NOMO-1 (cell line): ENCODE results near the gene SUSD4.
A peak's percentile ranks its signal among the peaks of the same experiment; 100 is the strongest.
"Not testable (repeated sequence)": the region's sequence is repeated elsewhere in the genome, so short reads cannot be mapped to it uniquely, and the experiment has no call there.

ENCODE experiments used
- DNase-seq, 2 experiments: peaks; one replicate each; lab custom pipeline; 2025; ENCODE audit not compliant: unreplicated experiment in 2 of 2; lab: John Stamatoyannopoulos, UW

Gene SUSD4, protein sequence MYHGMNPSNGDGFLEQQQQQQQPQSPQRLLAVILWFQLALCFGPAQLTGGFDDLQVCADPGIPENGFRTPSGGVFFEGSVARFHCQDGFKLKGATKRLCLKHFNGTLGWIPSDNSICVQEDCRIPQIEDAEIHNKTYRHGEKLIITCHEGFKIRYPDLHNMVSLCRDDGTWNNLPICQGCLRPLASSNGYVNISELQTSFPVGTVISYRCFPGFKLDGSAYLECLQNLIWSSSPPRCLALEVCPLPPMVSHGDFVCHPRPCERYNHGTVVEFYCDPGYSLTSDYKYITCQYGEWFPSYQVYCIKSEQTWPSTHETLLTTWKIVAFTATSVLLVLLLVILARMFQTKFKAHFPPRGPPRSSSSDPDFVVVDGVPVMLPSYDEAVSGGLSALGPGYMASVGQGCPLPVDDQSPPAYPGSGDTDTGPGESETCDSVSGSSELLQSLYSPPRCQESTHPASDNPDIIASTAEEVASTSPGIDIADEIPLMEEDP

DNA sequence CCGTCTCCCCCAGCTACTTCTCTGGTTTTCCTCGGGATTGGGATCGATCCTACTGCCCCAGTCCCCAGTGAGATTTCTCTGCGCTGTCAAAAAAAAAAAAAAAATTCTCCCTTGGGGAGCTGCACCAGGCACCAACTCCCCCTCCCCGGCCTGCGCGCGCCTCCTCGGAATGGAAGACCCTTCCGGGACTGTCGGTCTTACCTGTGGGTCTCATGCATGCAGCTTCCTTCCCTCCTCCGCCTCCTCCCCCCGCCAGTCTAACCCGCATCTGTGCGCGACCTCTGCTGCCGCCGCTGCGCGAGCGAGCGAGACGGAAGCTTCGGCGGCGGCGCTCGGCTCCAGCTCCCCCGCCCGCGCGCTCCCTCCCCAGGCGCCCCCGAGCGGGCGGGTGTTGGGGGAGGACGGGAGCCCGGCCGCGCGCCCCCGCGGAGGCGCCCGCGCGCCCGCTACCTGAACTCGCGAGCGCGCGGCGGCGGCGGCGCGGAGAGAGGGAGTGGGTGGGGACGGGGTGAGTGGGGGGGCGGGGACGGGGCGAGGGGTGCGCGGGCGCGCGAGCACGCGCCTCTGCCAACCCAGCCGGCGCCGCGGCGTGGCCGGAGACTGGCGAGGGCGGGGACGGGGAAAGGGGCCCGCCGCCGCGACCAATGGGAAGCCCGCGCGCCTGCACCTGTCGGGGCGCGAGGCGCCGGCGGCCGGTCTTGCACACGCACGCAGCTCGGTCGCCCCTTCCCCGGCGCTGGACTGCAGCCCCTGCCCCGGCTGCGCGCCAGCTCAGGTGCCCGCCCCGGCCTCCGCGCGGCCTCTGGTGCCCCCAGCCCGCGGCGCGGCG, at the start of gene SUSD4:
TSS of gene SUSD4 (minus strand) at position 321 of the 829 bp plus-strand sequence. CDS start 751 bp downstream, outside the sequence.
- peak; percentile 42 to 45 for DNase-seq

DNA sequence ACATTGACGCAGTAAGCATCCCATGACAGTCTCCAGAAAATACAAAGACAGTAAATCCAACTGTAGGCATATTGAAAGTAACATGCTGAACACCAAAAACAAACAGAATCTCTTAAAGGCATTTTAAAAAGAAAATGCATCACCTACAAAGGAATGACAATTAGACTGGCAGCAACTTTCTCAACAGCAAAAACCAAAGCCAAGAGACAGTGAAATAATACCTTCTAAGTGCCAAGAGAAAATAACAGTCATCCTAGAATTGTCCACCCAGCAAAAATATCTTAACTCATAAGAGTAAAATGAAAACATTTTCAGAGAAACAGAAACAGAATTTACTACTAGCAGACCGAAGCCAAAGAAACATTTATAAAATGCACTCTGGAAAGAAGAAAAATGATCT, 49.2 kb upstream of the SUSD4 start:
- DNase-seq = no peak

DNA sequence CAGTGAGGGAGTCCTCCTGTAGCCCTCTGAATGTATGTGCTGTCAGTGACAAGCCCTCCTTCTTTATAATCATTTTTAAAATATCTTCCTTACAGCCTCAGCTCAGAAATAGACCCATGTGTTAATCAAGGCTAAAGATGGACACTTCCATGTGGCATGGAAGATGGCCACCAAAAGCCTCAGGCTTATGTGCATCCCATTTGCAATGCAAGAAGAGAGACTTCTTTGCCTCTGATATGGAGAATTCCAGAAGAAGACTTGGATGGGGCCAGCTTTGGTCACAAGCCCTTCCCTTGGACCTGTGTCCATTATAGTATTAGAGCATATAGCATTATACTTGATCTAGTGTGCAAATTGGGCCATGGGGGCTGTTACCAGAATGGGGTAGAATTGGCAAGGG, 47.7 kb upstream of the SUSD4 start:
- DNase-seq = no peak

DNA sequence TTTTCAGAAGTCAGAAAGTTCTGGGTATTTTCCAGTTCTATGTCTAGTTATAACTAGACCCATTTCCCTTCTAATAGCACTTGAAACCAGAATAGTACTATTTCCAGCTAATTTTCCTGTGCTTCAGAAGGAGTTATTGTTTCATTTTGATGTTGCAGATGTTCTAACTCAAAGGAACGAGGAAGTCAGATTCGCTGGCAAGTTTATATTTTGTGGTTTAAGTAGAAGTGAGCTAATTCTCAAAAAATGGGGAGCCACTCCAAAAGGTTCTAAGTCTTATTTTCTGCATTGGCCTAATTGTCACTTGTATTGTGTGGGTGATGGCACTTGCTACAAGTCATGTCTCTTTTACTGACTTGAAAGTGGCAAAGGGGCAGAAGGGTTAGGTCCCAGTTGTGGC, 47.3 kb upstream of the SUSD4 start:
- DNase-seq = no peak

DNA sequence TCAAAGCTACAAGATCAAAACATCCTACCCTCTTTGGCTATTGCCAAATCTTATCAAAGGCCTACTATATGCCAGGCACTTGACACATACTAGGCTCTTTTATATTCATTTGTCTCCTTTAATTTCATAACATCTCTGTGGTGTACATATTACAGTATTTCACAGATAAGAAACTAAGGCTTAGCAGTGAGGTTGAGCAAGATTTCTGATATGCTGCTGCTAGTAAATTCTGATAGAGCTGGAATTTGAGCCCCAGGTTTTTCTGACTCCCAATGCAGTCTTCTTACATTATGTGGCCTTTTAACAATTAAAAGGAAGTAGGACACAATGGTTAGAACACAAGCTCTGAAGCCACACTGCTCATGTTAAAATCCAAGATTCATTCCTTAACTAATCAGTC, 46.1 kb upstream of the SUSD4 start:
- DNase-seq = no peak

DNA sequence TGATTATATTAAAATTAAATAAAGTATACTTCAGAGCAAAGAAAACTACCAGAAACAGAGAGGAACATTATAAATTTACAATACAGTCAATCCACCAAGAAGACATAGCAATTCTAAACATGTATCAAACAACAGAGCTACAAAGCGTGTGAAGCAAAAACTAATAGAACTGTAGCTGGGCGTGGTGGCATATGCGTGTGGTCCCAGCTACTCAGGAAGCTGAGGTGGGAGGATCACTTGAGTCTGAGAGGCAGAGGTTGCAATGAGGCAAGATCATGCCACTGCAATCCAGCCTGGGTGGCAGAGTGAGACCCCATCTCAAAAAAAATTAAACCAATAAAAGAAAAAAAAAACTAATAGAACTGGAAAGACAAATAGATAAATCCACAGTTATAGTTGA, 41.5 kb upstream of the SUSD4 start:
- DNase-seq = no peak

DNA sequence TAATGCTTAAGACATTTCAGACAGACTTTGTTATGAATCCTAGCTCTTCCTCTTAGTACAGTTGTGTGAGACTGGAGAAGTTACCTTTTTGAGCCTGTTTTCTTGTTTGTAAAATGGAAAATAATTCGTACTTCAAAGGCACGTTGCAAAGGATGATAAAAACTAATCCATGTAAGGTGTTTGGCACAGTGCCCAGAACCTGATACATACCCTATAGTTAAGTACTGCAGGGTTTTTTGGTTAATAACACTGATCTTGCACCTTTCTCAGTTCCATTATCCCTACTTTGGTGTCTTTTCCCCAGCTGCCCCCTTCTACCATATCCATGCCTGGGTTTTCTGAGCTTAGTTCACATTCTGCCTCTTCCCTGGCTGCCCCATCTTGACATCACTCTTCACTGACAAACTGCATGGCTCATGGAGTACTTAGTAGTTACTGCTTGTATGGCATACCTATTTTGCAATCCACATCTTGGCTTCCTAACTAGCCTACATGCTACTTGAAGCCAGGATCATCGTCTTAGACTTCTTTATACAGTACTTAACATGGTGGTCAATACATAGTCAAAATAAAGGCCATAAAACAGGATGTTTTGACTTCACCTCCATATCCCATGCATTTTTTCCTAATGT, 39.3 kb upstream of the SUSD4 start:
- DNase-seq = no peak

DNA sequence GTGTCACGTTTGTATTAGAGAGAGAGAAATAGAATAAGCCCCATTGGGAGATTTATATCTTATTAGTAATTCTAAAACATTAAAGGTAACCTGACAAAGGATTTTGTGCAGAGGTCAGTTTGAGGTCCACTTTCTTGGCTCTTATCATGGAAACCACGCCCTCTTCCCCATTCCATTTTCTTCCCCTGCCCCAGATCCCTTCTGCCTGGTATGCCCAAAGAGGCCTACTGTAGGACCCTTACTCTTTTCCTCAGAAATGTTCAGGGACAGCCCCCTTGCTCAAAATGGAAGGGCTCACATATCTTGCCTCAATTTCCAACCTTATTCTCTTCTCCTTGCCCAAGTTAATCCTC, 38.8 kb upstream of the SUSD4 start:
- DNase-seq = no peak

DNA sequence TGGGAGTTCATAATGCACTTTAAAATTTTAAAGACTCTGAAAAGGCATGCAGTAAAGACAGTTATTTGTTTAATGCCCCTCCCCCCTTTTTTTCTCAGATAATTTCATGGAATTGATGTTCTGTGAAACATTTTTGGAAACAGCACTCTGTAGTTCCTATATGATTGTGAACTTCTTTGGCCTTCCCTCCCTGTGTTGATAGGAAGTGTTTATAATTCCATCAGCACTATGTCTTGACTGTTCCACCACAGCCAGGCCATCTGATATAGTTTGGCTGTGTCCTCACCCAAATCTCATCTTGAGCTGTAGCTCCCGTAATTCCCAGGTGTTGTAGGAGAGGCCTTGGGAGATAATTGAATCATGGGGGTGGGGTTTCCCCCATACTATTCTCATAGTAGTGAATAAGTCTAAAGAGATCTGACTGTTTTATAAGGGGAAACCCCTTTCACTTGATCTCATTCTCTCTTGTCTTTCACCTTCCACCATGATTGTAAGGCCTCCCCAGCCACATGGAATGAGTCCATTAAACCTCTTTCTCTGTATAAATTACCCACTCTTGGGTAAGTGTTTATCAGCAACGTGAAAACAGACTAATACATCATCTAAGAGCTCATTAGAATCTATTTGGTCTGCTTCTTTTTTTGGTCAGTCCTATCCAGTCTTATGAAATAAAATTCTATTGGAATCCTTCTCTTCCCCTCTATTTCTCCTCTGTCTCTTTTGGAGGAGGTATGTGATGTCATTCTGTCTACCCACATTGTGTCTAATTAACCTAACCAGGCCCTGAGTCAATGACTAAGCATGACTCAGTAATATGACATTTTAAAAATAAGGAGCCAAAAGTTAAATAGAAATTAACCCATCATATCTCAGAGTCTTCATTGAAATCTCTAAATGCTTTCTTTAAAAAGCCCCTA, 38.2 kb upstream of the SUSD4 start:
- DNase-seq = no peak

DNA sequence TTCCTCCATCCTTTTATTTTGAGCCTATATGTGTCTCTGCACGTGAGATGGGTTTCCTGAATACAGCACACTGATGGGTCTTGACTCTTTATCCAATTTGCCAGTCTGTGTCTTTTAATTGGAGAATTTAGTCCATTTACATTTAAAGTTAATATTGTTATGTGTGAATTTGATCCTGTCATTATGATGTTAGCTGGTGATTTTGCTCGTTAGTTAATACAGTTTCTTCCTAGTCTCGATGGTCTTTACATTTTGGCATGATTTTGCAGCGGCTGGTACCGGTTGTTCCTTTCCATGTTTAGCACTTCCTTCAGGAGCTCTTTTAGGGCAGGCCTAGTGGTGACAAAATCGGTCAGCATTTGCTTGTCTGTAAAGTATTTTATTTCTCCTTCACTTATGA, 35.4 kb upstream of the SUSD4 start:
- not testable (repeated sequence) for DNase-seq

DNA sequence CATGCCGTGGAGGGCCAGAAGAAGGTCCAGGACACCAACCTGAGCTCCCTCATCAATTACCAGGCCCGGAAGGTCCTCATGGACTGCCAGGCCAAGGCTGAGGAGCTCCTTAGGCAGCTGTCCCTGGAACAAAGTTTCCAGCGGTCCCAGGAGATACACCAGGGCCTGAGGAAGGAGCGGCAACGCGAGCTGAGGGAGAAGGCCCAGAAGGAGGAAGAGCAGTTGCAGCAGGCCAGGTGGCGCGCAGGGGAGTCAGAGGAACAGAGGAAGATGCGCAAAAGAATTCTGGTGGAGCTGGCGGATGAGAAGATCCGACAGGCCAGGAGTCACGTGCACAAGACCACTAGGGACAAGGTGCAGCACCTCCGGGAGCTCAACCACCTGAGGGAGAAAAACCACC, 30.7 kb upstream of the SUSD4 start:
- DNase-seq = no peak

DNA sequence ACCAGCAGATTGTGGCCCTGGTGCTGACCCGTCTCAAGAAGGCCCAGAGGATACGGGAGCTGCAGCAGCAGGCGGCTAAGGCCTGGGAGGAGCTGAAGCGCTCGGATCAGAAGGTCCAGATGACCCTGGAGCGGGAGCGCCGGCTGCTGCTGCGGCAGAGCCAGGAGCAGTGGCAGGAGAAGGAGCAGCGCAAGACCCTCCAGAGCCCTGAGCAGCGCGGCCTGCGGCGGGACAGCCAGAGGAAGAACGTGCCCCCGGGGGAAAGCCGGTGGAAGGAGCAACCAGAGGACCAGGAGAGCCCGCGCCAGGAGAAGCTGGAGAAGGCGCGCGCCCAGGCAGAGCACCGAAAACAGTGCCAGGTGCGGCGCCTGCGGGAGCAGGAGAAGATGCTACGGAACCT, 30.3 kb upstream of the SUSD4 start:
- DNase-seq = no peak

DNA sequence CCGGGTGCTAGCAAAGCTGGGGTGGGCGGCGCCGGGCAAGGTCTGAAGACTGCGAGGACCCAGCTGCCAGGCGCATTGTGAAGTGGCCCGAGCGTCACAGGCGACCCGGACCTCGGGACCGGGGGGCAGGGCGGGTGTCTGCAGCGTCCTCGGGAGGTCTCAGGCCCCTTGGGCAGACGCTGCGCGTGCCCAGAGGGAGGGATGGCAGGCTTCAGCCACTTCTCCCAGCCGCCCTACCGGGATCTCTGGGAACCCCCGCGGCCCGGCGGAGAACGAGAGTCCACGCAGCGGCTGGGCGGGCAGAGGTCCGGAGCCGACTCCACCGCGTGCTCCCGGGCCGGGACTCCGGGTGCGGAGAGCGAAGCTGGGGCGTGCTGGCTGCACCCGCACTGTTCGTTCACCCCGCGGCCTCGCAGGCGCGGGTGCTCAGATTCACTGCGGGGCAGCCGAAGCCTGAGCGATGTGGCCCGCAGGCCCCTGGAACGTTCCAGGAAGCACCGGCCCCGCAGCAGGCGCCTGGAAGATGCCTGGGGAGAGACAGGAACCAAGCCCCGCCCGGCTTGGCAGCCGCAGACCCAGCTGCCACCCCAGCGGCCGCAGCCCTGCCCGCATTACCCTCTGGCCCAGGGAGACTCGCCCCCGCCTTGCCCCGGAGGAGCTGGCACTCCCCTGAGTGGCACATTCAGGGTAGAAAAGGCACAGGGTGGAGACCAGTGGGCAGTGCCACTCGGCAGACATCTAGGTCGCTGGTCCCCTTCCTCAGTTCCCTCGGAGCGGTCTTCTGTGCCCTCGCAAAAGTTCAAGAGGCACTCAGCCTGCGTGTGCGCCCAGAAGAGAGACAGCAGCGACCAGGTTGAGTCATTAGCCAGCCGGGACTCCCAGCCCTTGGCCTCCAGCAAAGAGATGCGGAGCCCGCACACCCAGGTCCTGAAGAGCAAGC, 29.6 kb upstream of the SUSD4 start, which contains the start of gene CCDC185:
TSS of gene CCDC185 (plus strand) at position 141 of the 940 bp plus-strand sequence. CDS start at position 202, 61 bp downstream.
- no peak for DNase-seq

DNA sequence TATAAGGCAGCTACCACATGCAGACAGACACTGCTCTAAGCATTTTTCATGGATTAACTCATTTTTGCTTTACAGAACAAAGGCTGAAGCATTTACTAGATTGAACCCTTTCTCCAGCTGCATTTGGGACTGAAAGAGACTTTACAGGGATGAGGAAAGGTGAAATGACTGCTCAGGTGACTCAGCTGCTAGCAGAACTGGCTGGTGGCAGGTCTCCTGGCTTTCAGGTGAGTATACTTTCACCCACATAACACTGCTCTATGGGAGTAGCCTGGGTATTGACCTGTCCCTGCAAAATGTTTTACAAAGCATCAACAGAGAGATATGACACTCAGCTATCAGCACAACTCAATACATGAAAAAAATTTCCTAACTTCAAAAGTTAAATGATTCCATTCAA, 26.6 kb upstream of the SUSD4 start:
- no peak for DNase-seq

DNA sequence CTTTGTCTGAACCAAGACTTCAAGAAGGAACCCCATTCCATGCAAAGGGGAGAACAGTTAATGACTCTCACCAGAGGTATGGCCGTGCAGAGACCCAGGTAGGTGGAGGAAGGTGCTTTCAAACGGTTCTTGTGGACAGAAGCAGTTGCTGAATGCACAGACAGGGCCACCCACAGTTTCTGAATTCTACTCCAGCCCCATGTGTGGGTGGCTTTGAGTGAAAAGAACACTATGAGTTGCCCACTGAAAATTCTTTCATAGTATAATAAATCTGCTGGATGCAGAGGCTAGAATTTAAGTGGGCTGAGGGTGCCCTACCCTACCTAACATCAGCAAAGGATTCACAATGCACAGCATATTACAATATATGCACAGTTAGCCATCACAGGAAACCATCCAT, 22.0 kb upstream of the SUSD4 start:
- DNase-seq = no peak

DNA sequence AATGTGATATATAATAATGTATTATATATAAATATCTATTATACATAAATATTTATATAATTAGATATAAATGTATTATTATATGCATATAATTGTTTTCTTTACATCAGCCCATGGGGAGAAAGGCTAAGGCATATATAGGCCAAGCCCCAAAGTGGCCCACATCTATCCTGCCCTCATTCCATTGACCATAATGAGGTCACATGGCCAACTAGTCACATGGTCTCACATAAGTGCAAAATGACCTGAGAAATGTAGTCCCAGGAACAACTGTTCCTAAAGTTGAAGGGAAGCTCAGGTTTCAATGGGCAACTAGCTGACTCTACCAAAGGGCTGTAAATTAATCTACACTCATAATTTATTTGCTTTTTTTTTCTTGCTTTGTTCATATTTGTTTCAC, 14.8 kb upstream of the SUSD4 start:
- no peak for DNase-seq

DNA sequence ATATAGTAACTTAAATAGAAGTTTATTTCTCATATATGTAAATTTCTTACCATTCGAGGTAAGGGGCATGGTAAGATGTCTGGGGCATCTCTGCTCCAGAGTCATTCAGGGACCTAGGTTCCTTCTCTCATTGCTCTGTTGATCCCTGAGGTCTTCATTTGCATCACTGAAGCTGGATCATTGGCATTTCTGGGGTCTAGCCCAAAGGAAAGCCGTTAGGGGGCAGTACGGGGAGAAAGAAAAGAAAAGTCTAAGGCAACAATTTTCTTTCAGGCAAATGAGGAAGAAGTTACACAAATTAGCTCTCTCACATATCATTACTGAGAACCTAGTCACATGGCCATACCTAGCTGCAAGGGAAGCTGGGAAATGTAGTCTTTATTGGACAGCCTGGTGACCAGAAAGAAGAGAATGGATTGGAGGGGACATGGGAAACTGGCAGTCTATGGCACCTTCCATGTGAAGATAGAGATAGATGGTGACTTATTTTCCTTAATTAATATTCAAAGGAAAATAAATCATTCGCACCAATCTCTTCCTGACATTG, 10.2 kb upstream of the SUSD4 start:
- DNase-seq = no peak

DNA sequence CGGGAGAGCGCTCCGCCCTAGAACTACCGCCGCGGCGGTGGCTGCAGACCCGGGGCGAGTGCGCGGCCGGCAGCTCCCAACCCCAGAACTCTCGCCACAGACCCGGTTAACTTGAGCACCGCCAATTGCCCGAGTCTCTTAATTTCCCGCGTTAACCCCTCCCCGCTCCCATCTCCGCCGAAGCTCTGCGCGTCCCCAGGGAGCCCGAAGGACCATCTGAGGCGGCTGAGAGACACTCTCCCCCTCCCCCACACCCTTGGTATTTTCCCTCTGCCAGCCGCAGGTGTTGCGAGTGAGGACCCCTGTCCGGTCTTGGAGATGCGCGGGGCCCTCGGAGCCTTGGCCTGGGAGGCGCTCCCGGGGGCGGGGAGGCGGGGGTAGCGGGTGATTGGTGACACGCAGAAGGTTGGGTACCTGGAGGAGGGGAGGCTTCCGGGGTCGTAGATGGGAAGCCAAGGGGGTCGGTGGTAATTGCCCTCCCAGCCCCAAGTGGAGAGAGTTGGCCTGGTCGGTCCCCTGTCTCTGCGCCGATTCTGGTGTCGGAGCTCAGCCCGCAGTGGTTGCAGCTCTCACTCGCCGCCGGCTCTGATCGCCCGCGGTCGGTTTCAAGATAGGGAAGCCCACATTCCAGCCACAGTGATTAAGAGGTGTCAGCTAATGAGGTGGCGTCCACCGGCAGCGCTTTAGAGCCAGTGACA, 858 bp upstream of the SUSD4 start:
- DNase-seq = peak in 1 of 2 experiments; percentile 20
